HUES48 (cell line): ENCODE measurements around the gene GRK6.

ENCODE experiments used
- H3K27ac ChIP-seq: one replicate; pipeline ENCODE4 v1.7.0; 2013; ENCODE audit warnings: low read depth, low read length, inconsistent platforms
- H3K27me3 ChIP-seq: 2 replicates; pipeline ENCODE4 v1.6.1; 2013; ENCODE audit warnings: mild to moderate bottlenecking, low read length; ENCODE audit not compliant: control insufficient read depth, insufficient read depth
- H3K36me3 ChIP-seq: 2 replicates; pipeline ENCODE4 v1.6.1; 2013; ENCODE audit warnings: low read length; ENCODE audit not compliant: control insufficient read depth, insufficient read depth
- H3K4me1 ChIP-seq: 2 replicates; pipeline ENCODE4 v1.6.1; 2013; ENCODE audit warnings: mild to moderate bottlenecking, low read length; ENCODE audit not compliant: control insufficient read depth, insufficient read depth
- H3K4me3 ChIP-seq: 2 replicates; pipeline ENCODE4 v1.5.1; 2013; ENCODE audit warnings: mild to moderate bottlenecking, low read depth, low read length
- H3K9ac ChIP-seq: 2 replicates; pipeline ENCODE4 v1.6.1; 2013; ENCODE audit warnings: mild to moderate bottlenecking, low read depth, low read length, moderate library complexity
- H3K9me3 ChIP-seq: 2 replicates; pipeline ENCODE4 v1.6.1; 2013; ENCODE audit warnings: low read length; ENCODE audit not compliant: control insufficient read depth, insufficient read depth

GRK6 gene

DNA sequence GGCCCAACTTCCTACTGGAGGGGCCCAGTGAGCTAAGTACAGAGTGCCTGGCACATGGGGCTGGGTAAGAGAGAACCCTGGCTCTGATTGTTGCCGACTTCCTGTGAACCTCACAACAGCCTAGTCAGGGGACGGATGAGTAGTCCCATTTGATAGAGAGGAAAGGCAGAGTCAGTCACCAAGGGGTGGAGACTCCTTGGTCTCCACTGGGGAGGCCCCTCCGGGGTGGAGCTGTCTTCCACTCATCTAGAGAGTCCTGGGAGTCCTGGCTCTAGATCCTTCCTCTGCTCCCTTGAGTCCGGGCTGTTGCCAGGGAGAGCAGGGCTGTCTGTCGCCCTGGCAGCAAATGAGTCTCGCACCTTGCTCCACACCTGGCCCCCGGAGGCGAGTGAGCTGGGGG is 8.0 kb downstream of the GRK6 start:
- no peak overlapping the region for H3K4me3 ChIP-seq
- peaks cover 79% of the 10 kb centered on the region for H3K36me3 ChIP-seq
- no peaks in the 10 kb centered on the region for H3K27me3 ChIP-seq
- no peak overlapping the region for H3K27ac ChIP-seq
- H3K9me3 ChIP-seq = no peaks in the 10 kb centered on the region
- no peak overlapping the region for H3K9ac ChIP-seq
- no peaks in the 10 kb centered on the region for H3K4me1 ChIP-seq

DNA sequence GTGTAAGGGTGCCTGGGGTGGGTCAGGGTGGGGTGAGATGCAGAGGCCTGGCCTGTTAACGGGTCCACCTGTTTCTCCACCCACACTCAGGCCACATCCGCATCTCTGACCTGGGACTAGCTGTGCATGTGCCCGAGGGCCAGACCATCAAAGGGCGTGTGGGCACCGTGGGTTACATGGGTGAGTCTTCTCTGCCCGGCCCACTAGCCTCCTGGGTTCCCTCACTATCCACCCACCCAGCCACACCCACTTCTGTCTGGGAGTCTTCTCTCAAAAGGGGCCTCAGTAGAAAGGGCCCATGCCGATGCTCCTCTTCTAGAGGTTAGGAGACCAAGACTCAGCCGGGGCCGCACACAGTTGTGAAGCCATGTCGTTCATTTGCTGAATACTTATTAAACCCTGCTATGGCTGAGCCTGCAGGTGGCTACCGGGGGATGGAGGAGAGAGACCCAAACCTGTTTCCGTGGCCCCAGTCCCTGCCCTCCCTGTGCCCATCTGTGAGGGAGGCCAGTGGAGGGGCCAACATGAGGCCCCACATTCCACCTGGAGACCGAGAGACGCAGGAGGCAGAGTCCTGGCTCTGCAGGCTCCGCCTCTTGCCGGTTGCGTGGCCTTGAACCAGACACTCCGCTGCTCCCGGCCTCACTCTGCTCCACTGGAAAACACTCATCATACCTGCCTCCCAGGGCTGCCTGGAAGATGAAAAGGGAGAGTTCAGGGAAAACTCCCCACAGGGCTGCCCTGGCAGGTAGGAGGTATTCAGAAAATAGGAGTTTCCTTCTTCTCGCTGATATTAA is 8.7 kb downstream of the GRK6 start:
- no peaks in the 10 kb centered on the region for H3K27me3 ChIP-seq

DNA sequence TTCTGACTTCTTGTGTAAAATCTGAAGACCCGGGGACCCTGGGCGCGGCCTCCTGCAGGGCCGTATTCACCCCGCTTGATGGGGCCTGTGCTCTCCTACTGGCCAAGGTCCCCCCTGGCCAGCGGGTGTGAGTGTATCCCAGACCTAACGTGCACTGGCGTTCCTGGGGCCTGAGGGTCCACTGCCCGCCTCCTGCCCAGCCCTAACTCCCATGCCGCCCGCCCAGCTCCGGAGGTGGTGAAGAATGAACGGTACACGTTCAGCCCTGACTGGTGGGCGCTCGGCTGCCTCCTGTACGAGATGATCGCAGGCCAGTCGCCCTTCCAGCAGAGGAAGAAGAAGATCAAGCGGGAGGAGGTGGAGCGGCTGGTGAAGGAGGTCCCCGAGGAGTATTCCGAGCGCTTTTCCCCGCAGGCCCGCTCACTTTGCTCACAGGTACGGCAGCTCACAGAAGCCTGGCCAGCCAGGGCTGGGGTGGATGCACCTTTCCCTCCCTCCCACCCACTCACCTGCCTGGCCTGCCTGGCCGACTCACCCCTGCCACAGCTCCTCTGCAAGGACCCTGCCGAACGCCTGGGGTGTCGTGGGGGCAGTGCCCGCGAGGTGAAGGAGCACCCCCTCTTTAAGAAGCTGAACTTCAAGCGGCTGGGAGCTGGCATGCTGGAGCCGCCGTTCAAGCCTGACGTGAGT is 9.5 kb downstream of the GRK6 start:
- H3K4me1 ChIP-seq = peaks cover 9% of the 10 kb centered on the region; the same call in 1 of the 2 replicates
- H3K4me3 ChIP-seq = no peak overlapping the region
- H3K9me3 ChIP-seq = no peaks in the 10 kb centered on the region
- H3K27me3 ChIP-seq = no peaks in the 10 kb centered on the region
- no peak overlapping the region for H3K9ac ChIP-seq
- peaks cover 68% of the 10 kb centered on the region for H3K36me3 ChIP-seq
- H3K27ac ChIP-seq = no peak overlapping the region

More for the DNA sequence above, 8.7 kb downstream of the GRK6 start:
- H3K27ac ChIP-seq = no peak overlapping the region
- peaks cover 5% of the 10 kb centered on the region; the same call in 1 of the 2 replicates for H3K4me1 ChIP-seq
- H3K9ac ChIP-seq = no peak overlapping the region
- peaks cover 75% of the 10 kb centered on the region for H3K36me3 ChIP-seq
- no peak overlapping the region for H3K4me3 ChIP-seq
- no peaks in the 10 kb centered on the region for H3K9me3 ChIP-seq

DNA sequence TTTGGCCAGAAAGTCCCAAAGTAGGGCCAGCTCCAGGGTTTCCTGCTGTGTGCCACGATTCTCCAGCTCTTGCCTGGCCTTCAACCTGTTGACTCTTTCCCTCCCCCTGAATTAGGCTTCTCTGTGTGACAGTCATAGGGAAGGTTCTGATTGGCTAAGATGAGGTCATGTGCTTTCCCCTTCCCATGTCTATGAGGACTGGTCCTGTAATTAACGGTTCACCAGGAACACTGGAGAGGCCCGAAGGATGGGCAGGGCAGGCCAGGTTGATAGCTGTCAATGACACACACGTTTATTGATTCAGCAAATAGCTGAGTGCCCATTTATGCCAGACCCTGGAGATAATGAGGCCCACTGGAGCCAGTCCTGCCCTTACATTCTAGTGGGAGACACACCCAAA is 11.1 kb downstream of the GRK6 start:
- Histone ChIP-seq H3K9ac (no peak overlapping the region), H3K27me3 (no peaks in the 10 kb centered on the region), H3K4me3 (no peak overlapping the region), H3K9me3 (no peaks in the 10 kb centered on the region), H3K27ac (no peak overlapping the region), H3K36me3 (peaks cover 56% of the 10 kb centered on the region), H3K4me1 (peaks cover 9% of the 10 kb centered on the region; the same call in 1 of the 2 replicates)

GRCh38 chr5:177438468-177438867 is 12.0 kb downstream of the GRK6 start:
- Histone ChIP-seq H3K36me3 (peaks cover 48% of the 10 kb centered on the region), H3K27me3 (no peaks in the 10 kb centered on the region), H3K9ac (no peak overlapping the region), H3K4me1 (peaks cover 9% of the 10 kb centered on the region; the same call in 1 of the 2 replicates), H3K9me3 (no peaks in the 10 kb centered on the region), H3K4me3 (no peak overlapping the region), H3K27ac (no peak overlapping the region)

GRCh38 chr5:177439518-177440053 is 13.1 kb downstream of the GRK6 start:
- Histone ChIP-seq H3K9ac (no peak overlapping the region), H3K27ac (no peak overlapping the region), H3K4me1 (peaks cover 9% of the 10 kb centered on the region; the same call in 1 of the 2 replicates), H3K27me3 (0 out of 2 replicates have a peak, but pooled peaks cover 4% of the 10 kb centered on the region), H3K4me3 (no peak overlapping the region), H3K36me3 (peaks cover 38% of the 10 kb centered on the region), H3K9me3 (no peaks in the 10 kb centered on the region)

DNA sequence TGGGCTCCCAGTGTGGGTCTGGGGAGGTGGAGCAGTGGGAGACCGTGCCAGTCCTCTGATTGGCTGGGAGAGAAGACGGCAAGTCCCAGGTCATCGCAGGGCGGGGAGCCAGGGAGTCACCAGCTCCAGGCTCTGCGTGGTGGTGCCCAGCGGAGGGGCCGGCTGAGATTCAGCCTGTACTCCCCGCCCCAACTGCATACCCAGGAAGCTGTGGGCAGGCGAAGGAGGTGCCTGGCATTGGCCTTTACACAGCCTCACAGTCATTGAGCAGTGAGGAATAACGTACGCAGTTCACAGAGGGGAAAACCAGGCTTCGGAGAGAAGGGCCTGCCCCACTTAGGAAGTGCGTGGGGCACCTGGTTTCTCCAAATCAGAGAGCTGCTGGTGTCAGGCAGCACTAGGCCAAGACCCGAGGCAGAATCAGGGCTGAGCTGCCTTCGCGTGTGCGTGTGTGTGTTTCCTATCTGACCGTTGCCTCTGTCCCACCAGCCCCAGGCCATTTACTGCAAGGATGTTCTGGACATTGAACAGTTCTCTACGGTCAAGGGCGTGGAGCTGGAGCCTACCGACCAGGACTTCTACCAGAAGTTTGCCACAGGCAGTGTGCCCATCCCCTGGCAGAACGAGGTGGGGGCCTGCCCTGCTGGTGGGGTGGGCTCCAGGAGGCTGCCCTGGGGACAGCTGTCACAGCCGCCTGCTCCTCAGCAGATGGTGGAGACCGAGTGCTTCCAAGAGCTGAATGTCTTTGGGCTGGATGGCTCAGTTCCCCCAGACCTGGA is 13.9 kb downstream of the GRK6 start:
- no peak overlapping the region for H3K4me3 ChIP-seq
- peaks cover 10% of the 10 kb centered on the region for H3K27me3 ChIP-seq
- H3K27ac ChIP-seq = no peak overlapping the region
- H3K9me3 ChIP-seq = no peaks in the 10 kb centered on the region
- peaks cover 30% of the 10 kb centered on the region for H3K36me3 ChIP-seq
- H3K4me1 ChIP-seq = peaks cover 12% of the 10 kb centered on the region; the same call in 1 of the 2 replicates
- H3K9ac ChIP-seq = no peak overlapping the region

GRCh38 chr5:177440990-177441780 is 14.7 kb downstream of the GRK6 start:
- H3K9ac ChIP-seq = no peak overlapping the region
- H3K27me3 ChIP-seq = peaks cover 16% of the 10 kb centered on the region
- no peaks in the 10 kb centered on the region for H3K9me3 ChIP-seq
- H3K4me3 ChIP-seq = no peak overlapping the region
- H3K4me1 ChIP-seq = peaks cover 17% of the 10 kb centered on the region
- H3K36me3 ChIP-seq = peaks cover 26% of the 10 kb centered on the region
- H3K27ac ChIP-seq = no peak overlapping the region

DNA sequence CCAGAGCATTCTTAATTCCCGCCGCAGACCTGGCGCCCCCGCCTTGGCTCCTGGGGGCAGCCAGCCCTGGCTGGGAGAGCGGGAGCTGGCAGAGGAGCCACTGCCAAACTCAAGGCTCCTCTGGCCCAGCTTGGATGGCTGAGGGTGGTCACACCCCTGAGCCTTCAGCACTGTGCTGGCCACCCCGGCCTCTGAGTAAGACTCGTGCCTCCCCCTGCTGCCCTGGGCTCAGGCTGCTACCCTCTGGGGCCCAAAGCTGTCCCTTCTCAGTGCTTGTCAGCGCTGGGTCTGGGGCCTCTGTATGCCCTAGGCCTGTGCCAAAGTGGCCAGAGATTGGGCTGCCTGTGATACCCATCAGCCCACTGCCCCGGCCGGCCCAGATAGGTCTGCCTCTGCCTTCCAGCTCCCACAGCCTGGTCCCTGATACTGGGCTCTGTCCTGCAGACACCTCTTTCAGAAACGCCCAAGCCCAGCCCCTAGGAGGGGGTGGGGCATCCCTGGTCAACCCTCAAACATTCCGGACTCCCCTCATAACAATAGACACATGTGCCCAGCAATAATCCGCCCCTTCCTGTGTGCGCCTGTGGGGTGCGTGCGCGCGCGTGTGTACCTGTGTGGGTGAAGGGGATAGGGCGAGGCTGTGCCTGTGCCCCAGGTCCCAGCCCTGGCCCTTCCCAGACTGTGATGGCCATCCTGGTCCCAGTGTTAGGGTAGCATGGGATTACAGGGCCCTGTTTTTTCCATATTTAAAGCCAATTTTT is 15.8 kb downstream of the GRK6 start:
- peaks cover 16% of the 10 kb centered on the region for H3K27me3 ChIP-seq
- H3K4me1 ChIP-seq = peaks cover 19% of the 10 kb centered on the region
- no peaks in the 10 kb centered on the region for H3K9me3 ChIP-seq
- H3K4me3 ChIP-seq = no peak overlapping the region
- no peak overlapping the region for H3K9ac ChIP-seq
- H3K27ac ChIP-seq = no peak overlapping the region
- H3K36me3 ChIP-seq = peaks cover 20% of the 10 kb centered on the region
